T-helper 1 cell treated with Interleukin-12 subunit alpha and Interleukin-12 subunit beta and Interleukin-4 antibody, amounts not matched to agents 30 ng/mL and 1 ng/mL, for 36 hours (primary cell): ENCODE data around the gene YBX2. TPM values are rescaled to one million over a fixed set of nuclear protein-coding genes. Genes with fewer than 3 reads are reported as not detected.
"Not testable (repeated sequence)": the region's sequence is repeated elsewhere in the genome, so short reads cannot be mapped to it uniquely, and the experiment has no call there.

ENCODE experiments used
- intact Hi-C: fragments of 100-400 bp; cut with micrococcal nuclease; formaldehyde crosslinking; loops from one replicate; pipeline ENCODE4 v1.15.1; 2024
- total RNA-seq: library from RNA; stranded (reverse); gene quantifications from 2 replicates; pipeline ENCODE4 v1.2.3, GENCODE V29; 2022

The YBX2 gene
- total RNA-seq, 1 donor from 2014 or later = 0.39 TPM

GRCh38 chr17:7251661-7252175 lies 42.7 kb downstream of the YBX2 start, which contains the start of gene CTDNEP1:
Gene CTDNEP1 (minus strand): TSS chr17:7251734. CDS start chr17:7251296, 438 bp downstream.
- intact Hi-C loops = loop anchor here (1.0 to 5.0 kb wide), 12 partner anchors 12 to 591 kb away; partner anchors contain the start of genes EIF5A, PHF23, SENP3 and TP53

GRCh38 chr17:7250695-7251627 lies 43.5 kb downstream of the YBX2 start:
- intact Hi-C loops = loop anchor here (5.0 kb wide), 1 partner anchor 591 kb away; no protein-coding TSS in a partner anchor

- intact Hi-C loops = loop anchor here (5.0 kb wide), 1 partner anchor 592 kb away; no protein-coding TSS in a partner anchor
These were observed 44.6 kb downstream of the YBX2 start for GRCh38 chr17:7249830-7250229.

- intact Hi-C loops = no loop called here
These were observed 45.2 kb downstream of the YBX2 start for GRCh38 chr17:7249214-7249613.

GRCh38 chr17:7248796-7249195 lies 45.6 kb downstream of the YBX2 start:
- intact Hi-C loops = no loop called here

GRCh38 chr17:7246779-7247178 lies 47.7 kb downstream of the YBX2 start:
- intact Hi-C loops = no loop called here

- intact Hi-C loops = not testable (repeated sequence)
These were observed 50.6 kb downstream of the YBX2 start for GRCh38 chr17:7243838-7244237.

- intact Hi-C loops = no loop called here
These were observed 51.0 kb downstream of the YBX2 start for GRCh38 chr17:7243453-7243729.

GRCh38 chr17:7242717-7243452 lies 51.6 kb downstream of the YBX2 start:
- intact Hi-C loops = no loop called here

GRCh38 chr17:7241783-7242716 lies 52.4 kb downstream of the YBX2 start, which contains the start of gene GABARAP:
Gene GABARAP (minus strand): TSS chr17:7242449. CDS start chr17:7242330, 119 bp downstream.
- intact Hi-C loops = no loop called here

GRCh38 chr17:7241090-7241733 lies 53.2 kb downstream of the YBX2 start:
- intact Hi-C loops = no loop called here

GRCh38 chr17:7240375-7240774 lies 54.1 kb downstream of the YBX2 start:
- intact Hi-C loops = no loop called here

GRCh38 chr17:7239091-7240027 lies 55.1 kb downstream of the YBX2 start, which contains the start of gene PHF23:
Gene PHF23 (minus strand): TSS chr17:7239457. CDS start chr17:7239279, 178 bp downstream.
- intact Hi-C loops = loop anchor here (1.0 to 10.0 kb wide), 11 partner anchors 13 to 618 kb away; partner anchors contain the start of genes EIF5A, ELP5, KIAA0753 and NAA38

GRCh38 chr17:7238420-7239090 lies 55.9 kb downstream of the YBX2 start:
- intact Hi-C loops = loop anchor here (1.0 to 10.0 kb wide), 11 partner anchors 14 to 619 kb away; partner anchors contain the start of genes EIF5A, ELP5, KIAA0753 and NAA38
